Fibroblast of pulmonary artery (primary cell): Measurements from ENCODE around the gene VPS35.

Experiments
- DNase-seq: peaks from one replicate; pipeline ENCODE4 v3.0.0-alpha.2; 2010; ENCODE audit warnings: low read depth
- H3K4me3 ChIP-seq: replicated peaks from 2 replicates; pipeline ENCODE4 v1.5.1; 2011; ENCODE audit warnings: low read depth, mild to moderate bottlenecking, control low read depth, low read length, moderate library complexity
- TF ChIP-seq, protein P1 (sequence below): IDR thresholded peaks from 2 replicates; pipeline ENCODE4 v1.5.1; 2011; ENCODE audit warnings: mild to moderate bottlenecking, control low read depth, low read length, inconsistent platforms; ENCODE audit errors: missing control alignments

Gene VPS35

DNA sequence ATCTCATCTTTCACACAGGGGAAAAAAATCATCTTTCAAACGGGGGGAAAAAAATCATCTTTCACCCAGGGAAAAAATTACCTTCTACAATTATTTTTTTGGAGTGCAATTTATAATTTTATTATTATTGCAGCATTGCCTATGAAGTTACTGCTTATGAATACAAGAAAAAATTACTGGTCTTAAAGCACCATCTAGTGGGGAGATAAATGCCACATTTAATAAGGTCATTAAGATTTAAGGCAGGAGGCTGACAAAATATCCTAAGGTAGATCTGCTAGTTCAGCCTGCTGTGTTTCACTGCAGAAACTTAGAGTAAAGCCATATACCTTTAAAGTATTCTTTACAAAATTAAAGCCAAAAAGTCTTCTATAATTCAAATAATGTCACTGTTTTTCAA, 81.4 kb downstream of the VPS35 start:
- no peak overlapping the region for H3K4me3 ChIP-seq
- DNase-seq: peak; percentile 87
- TF ChIP-seq, protein P1, sequence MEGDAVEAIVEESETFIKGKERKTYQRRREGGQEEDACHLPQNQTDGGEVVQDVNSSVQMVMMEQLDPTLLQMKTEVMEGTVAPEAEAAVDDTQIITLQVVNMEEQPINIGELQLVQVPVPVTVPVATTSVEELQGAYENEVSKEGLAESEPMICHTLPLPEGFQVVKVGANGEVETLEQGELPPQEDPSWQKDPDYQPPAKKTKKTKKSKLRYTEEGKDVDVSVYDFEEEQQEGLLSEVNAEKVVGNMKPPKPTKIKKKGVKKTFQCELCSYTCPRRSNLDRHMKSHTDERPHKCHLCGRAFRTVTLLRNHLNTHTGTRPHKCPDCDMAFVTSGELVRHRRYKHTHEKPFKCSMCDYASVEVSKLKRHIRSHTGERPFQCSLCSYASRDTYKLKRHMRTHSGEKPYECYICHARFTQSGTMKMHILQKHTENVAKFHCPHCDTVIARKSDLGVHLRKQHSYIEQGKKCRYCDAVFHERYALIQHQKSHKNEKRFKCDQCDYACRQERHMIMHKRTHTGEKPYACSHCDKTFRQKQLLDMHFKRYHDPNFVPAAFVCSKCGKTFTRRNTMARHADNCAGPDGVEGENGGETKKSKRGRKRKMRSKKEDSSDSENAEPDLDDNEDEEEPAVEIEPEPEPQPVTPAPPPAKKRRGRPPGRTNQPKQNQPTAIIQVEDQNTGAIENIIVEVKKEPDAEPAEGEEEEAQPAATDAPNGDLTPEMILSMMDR: peak; percentile 43

- no peak for DNase-seq
- TF ChIP-seq, protein P1: no peak
Observed at GRCh38 chr16:46606231-46606630, 82.7 kb downstream of the VPS35 start.

More at GRCh38 chr16:46606231-46606630, 82.7 kb downstream of the VPS35 start:
- no peak overlapping the region for H3K4me3 ChIP-seq
